ENCODE measurements around the gene ETHE1. TPM values are rescaled to one million over a fixed set of nuclear protein-coding genes. Genes with fewer than 3 reads are reported as not detected.
A peak's percentile ranks its signal among the peaks of the same experiment; 100 is the strongest.

The ETHE1 gene
- total RNA-seq, 1 donor from 2014 or later: 23.4 TPM

- peak; percentile 79 for DNase-seq
Measured at GRCh38 chr19:43463381-43464133, 63.4 kb downstream of the ETHE1 start.

- DNase-seq: no peak
Measured at GRCh38 chr19:43462785-43463380, 64.1 kb downstream of the ETHE1 start.

- no peak for DNase-seq
Measured at GRCh38 chr19:43462383-43462782, 64.6 kb downstream of the ETHE1 start.

DNA sequence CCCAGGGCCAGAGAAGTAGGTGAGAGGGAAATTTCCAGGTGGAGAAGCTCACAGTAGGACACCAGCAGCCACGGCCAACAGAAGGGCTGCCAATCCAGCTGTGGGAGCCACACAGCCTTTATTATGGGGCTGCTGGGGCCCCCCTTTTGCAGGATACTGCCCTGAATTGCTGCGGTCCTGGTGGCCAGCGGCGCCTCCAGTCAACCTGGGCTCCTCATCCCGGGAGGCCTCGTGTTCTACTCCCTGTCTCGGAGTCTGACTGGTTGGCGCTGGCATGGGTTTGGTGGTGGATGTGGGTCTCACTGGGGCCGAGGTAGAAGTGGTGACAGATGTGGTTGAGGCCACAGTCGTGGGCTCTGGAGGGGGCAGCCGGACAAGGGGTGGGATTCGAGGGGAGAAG is 65.7 kb downstream of the ETHE1 start:
- DNase-seq: no peak

DNA sequence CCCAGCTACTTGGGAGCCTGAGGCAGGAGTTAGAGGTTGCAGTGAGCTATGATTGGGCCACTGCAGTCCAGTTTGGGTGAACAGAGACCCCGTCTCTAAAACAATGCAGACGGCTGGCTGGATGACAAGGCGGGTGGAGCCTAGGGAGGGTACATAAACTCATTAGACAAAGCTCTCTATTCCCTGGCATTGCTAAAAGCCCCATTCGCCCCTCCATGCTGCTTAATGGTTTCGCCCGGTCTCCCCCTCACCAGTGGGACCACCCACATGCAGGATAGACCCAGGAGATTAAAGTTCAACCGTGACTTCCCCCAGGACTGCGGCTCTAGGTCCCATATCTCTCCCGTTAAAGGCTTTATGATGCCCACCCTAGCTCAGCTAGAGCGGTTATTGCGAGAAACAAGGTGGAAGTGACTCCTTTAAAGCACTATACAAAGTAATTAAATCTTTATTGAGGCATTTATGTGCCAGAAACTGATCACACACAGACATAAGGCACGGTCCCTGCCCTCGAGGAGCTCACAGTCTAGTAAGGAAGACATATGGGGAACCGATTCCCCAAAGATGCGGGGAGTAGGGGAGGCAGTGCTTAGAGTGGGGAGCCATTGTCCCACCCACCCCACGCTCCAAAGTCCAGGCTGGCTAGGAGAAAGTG is 66.5 kb downstream of the ETHE1 start:
- DNase-seq: no peak

DNA sequence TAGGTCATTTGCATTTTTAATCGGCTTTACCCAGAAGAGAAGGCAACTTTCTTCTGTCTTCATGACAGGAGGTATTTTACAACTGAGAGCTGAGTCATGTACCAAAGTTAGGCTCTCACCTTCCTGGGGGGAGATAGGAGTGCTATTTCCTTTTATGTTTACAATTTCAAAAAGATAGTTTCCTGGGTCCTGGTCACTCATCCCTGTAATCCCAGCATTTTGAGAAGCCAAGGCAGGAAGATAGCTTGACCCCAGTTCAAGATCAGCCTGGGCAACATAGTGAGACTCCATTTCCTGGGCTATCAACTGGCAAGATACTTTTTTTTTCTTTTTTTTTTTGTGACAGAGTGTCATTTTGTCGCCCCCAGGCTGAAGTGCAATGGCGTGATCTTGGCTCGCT is 69.2 kb downstream of the ETHE1 start:
- no peak for DNase-seq

Other genes starting within 250 kb of the ETHE1 start
- gene CD177, start 173.5 kb downstream of the ETHE1 start, total RNA-seq: 19.0 TPM
- not detected for gene TEX101, start 112.3 kb downstream of the ETHE1 start, total RNA-seq
- 73.8 TPM for gene LYPD3, start 61.6 kb downstream of the ETHE1 start, total RNA-seq
- 19.3 TPM for gene PHLDB3, start 22.5 kb downstream of the ETHE1 start, total RNA-seq
- gene ZNF575, start 6.0 kb upstream of the ETHE1 start, total RNA-seq: 0.79 TPM
- gene XRCC1, start 48.3 kb upstream of the ETHE1 start, total RNA-seq: 10.6 TPM
- 23.1 TPM for gene PINLYP, start 48.6 kb upstream of the ETHE1 start, total RNA-seq
- gene IRGQ, start 68.9 kb upstream of the ETHE1 start, total RNA-seq: 19.6 TPM
- gene ZNF576, start 69.4 kb upstream of the ETHE1 start, total RNA-seq: 4.6 TPM
- not detected for gene SRRM5, start 84.9 kb upstream of the ETHE1 start, total RNA-seq
- 28.4 TPM for gene ZNF428, start 92.4 kb upstream of the ETHE1 start, total RNA-seq
- 10.4 TPM for gene CADM4, start 112.6 kb upstream of the ETHE1 start, total RNA-seq
- gene PLAUR, start 143.0 kb upstream of the ETHE1 start, total RNA-seq: 29.1 TPM
- not detected for gene IRGC, start 188.9 kb upstream of the ETHE1 start, total RNA-seq
- gene SMG9, start 227.8 kb upstream of the ETHE1 start, total RNA-seq: 14.3 TPM